HEK293 (cell line): Measurements from ENCODE around the gene XRN2.

Experiments used
- CTCF ChIA-PET: fragments of 350-600 bp; formaldehyde crosslinking; extraction: SDS; loops from one replicate; lab custom pipeline; 2021; ENCODE audit warnings: antibody characterized with exemption; lab: Yijun Ruan, JAX
- POLR2A ChIA-PET: fragments of 300-600 bp; formaldehyde crosslinking; extraction: SDS; loops from one replicate; lab custom pipeline; 2020; ENCODE audit warnings: antibody characterized with exemption, inconsistent platforms; lab: Yijun Ruan, JAX
- H3K27ac ChIP-seq: fragments of 200-500 bp; sonication (Bioruptor generic); 2 replicates; pipeline ENCODE4 v1.5.1; 2014; ENCODE audit warnings: low read depth, low read length, control low read depth, inconsistent platforms; ENCODE audit errors: extremely low read depth
- H3K36me3 ChIP-seq, 2 experiments: fragments of 200-500 bp in 1 of 2; sonication (Bioruptor generic) in 1 of 2; 1 replicate in 1 of 2; 2 replicates in 1 of 2; pipeline ENCODE4 v1.5.1; 2014 to 2017; ENCODE audit warnings: inconsistent platforms in 2 of 2, low read length in 2 of 2; ENCODE audit not compliant: control insufficient read depth in 2 of 2, insufficient read depth in 1 of 2
- H3K4me1 ChIP-seq: fragments of 200-500 bp; sonication (Bioruptor generic); 2 replicates; pipeline ENCODE4 v1.5.1; 2014; ENCODE audit warnings: mild to moderate bottlenecking, low read length, inconsistent platforms; ENCODE audit not compliant: control insufficient read depth, insufficient read depth
- H3K4me3 ChIP-seq: 2 replicates; pipeline ENCODE4 v1.5.1; 2011; ENCODE audit warnings: low read depth, mild to moderate bottlenecking, control low read depth, low read length, moderate library complexity
- H3K9me3 ChIP-seq: fragments of 200-500 bp; sonication (Bioruptor generic); 2 replicates; pipeline ENCODE4 v1.5.1; 2014; ENCODE audit warnings: low read depth, low read length, inconsistent platforms; ENCODE audit not compliant: control insufficient read depth, insufficient read depth
- BCL11A ChIP-seq: fragments of 450-650 bp; formaldehyde crosslinking; IDR thresholded peaks from 2 replicates; pipeline ENCODE4 v1.5.1; 2016; ENCODE audit warnings: low read depth, missing biosample characterization, missing genetic modification characterization
- BCL11B ChIP-seq: fragments of 450-650 bp; formaldehyde crosslinking; IDR thresholded peaks from 2 replicates; pipeline ENCODE4 v1.5.1; 2016; ENCODE audit warnings: low read depth, missing biosample characterization, missing genetic modification characterization
- EGR2 ChIP-seq: fragments of 450-650 bp; formaldehyde crosslinking; IDR thresholded peaks from 2 replicates; pipeline ENCODE4 v1.5.1; 2016; ENCODE audit warnings: low read depth, missing biosample characterization, missing genetic modification characterization
- HOXA7 ChIP-seq: sonication (generic); formaldehyde crosslinking; IDR thresholded peaks from 2 replicates; pipeline ENCODE4 v1.8.1; 2022; ENCODE audit warnings: missing genetic modification reagents, borderline replicate concordance
- RBAK ChIP-seq: fragments of 450-650 bp; formaldehyde crosslinking; IDR thresholded peaks from 2 replicates; pipeline ENCODE4 v1.5.1; 2016; ENCODE audit warnings: missing biosample characterization, missing genetic modification characterization
- SP3 ChIP-seq: fragments of 450-650 bp; formaldehyde crosslinking; IDR thresholded peaks from 2 replicates; pipeline ENCODE4 v1.5.1; 2016; ENCODE audit warnings: missing biosample characterization, missing genetic modification characterization
- TCF7L2 ChIP-seq: IDR thresholded peaks from 2 replicates; pipeline ENCODE4 v1.6.1; 2011; ENCODE audit warnings: low read depth, mild to moderate bottlenecking, inconsistent platforms, low read length, moderate library complexity, borderline replicate concordance
- ZBTB48 ChIP-seq: fragments of 450-650 bp; formaldehyde crosslinking; IDR thresholded peaks from 2 replicates; pipeline ENCODE4 v1.5.1; 2016; ENCODE audit warnings: missing biosample characterization, missing genetic modification characterization
- ZFHX2 ChIP-seq: fragments of 450-650 bp; formaldehyde crosslinking; conservative IDR thresholded peaks from 2 replicates; pipeline ENCODE4 v1.5.1; 2016; ENCODE audit warnings: missing biosample characterization, missing genetic modification characterization
- ZNF121 ChIP-seq: fragments of 450-650 bp; formaldehyde crosslinking; IDR thresholded peaks from 2 replicates; pipeline ENCODE4 v1.5.1; 2016; ENCODE audit warnings: missing biosample characterization, missing genetic modification characterization
- ZNF174 ChIP-seq: fragments of 450-650 bp; formaldehyde crosslinking; IDR thresholded peaks from 2 replicates; pipeline ENCODE4 v1.5.0; 2017; ENCODE audit warnings: missing biosample characterization, mild to moderate bottlenecking, missing genetic modification characterization
- ZNF19 ChIP-seq: fragments of 450-650 bp; formaldehyde crosslinking; IDR thresholded peaks from 2 replicates; pipeline ENCODE4; 2016; ENCODE audit warnings: missing biosample characterization, missing genetic modification characterization, low read depth
- ZNF24 ChIP-seq: fragments of 450-650 bp; formaldehyde crosslinking; IDR thresholded peaks from 2 replicates; pipeline ENCODE4 v1.5.1; 2016; ENCODE audit warnings: missing biosample characterization, missing genetic modification characterization
- ZNF248 ChIP-seq: fragments of 450-650 bp; formaldehyde crosslinking; IDR thresholded peaks from 2 replicates; pipeline ENCODE4 v1.5.1; 2017; ENCODE audit warnings: missing biosample characterization, missing genetic modification characterization
- ZNF423 ChIP-seq: fragments of 450-650 bp; formaldehyde crosslinking; IDR thresholded peaks from 2 replicates; pipeline ENCODE4 v1.5.1; 2016; ENCODE audit warnings: missing biosample characterization, missing genetic modification characterization
- ZNF513 ChIP-seq: fragments of 450-650 bp; IDR thresholded peaks from 2 replicates; pipeline ENCODE4 v1.5.1; 2018; ENCODE audit warnings: missing biosample characterization, missing genetic modification characterization
- ZNF530 ChIP-seq: fragments of 450-650 bp; formaldehyde crosslinking; IDR thresholded peaks from 2 replicates; pipeline ENCODE4 v1.5.1; 2016; ENCODE audit warnings: low read depth, missing biosample characterization, missing genetic modification characterization
- ZNF596 ChIP-seq: fragments of 450-650 bp; IDR thresholded peaks from 2 replicates; pipeline ENCODE4 v1.5.0; 2018; ENCODE audit warnings: missing biosample characterization, mild to moderate bottlenecking, missing genetic modification characterization, moderate library complexity
- ZNF747 ChIP-seq: fragments of 450-650 bp; formaldehyde crosslinking; IDR thresholded peaks from 2 replicates; pipeline ENCODE4 v1.5.1; 2016; ENCODE audit warnings: missing biosample characterization, missing genetic modification characterization
- ZNF777 ChIP-seq: fragments of 450-650 bp; formaldehyde crosslinking; IDR thresholded peaks from 2 replicates; pipeline ENCODE4 v1.5.1; 2017; ENCODE audit warnings: missing biosample characterization, missing genetic modification characterization, borderline replicate concordance
- ZNF792 ChIP-seq: fragments of 450-650 bp; formaldehyde crosslinking; IDR thresholded peaks from 2 replicates; pipeline ENCODE4 v1.5.1; 2016; ENCODE audit warnings: missing biosample characterization, missing genetic modification characterization
- ZSCAN5A ChIP-seq: fragments of 450-650 bp; formaldehyde crosslinking; IDR thresholded peaks from 2 replicates; pipeline ENCODE4 v1.5.1; 2016; ENCODE audit warnings: missing biosample characterization, missing genetic modification characterization
- ZXDB ChIP-seq: fragments of 450-650 bp; formaldehyde crosslinking; IDR thresholded peaks from 2 replicates; pipeline ENCODE4 v1.5.1; 2016; ENCODE audit warnings: missing biosample characterization, missing genetic modification characterization

The XRN2 gene

GRCh38 chr20:21279706-21280521 lies 23.2 kb upstream of the XRN2 start:
- no peak overlapping the region for H3K4me3 ChIP-seq
- H3K36me3 ChIP-seq, result no peaks in the 10 kb centered on the region
- no peaks in the 10 kb centered on the region for H3K9me3 ChIP-seq
- no peak overlapping the region for H3K27ac ChIP-seq
- TF ChIP-seq ZSCAN5A (tag by site-specific recombination), result no peak
- TF ChIP-seq ZNF596 (tag by site-specific recombination), result no peak
- no peak for TF ChIP-seq ZNF24
- no peak for TF ChIP-seq ZNF792 (tag by site-specific recombination)
- TF ChIP-seq ZNF530 (tag by site-specific recombination), result no peak
- no peaks in the 10 kb centered on the region for H3K4me1 ChIP-seq
- CTCF ChIA-PET, result interaction anchor here (0.6 kb wide), 1 partner anchor 166 kb away, joined by 3 read pairs; no protein-coding TSS in a partner anchor
- POLR2A ChIA-PET, result no interaction called here

DNA sequence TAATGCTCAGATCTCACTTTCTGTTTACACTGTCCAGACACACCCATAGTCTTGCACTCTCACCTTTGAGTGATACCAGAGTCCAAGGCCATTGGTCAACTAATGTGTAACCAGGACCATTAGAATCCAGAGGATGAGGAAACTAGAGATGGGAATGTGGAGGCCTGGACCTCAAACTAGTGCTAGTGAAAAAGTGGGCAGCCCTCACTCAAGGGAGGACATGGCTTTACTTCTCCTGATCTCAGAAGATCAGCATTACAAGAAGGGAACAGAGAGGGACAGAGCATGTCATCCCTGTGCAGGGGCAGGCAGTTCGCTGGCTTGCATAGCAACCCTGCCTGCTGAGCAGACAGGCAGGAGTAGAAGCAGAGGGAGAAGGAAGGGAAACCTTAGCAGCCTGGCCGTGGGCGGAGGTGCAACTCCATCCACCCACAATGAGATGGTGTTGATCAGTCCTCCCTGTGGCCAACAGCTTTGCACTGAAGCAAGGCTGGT lies 22.6 kb upstream of the XRN2 start:
- no peaks in the 10 kb centered on the region for H3K4me1 ChIP-seq
- H3K36me3 ChIP-seq, result no peaks in the 10 kb centered on the region
- TF ChIP-seq ZNF513 (tag by site-specific recombination) (no peak), ZFHX2 (tag by site-specific recombination) (peak; percentile 79), ZNF747 (no peak), BCL11B (tag by site-specific recombination) (no peak), ZNF423 (tag by site-specific recombination) (no peak), ZNF792 (tag by site-specific recombination) (no peak), BCL11A (no peak), EGR2 (tag by site-specific recombination) (peak; percentile 74), ZXDB (tag by site-specific recombination) (no peak), ZNF174 (tag by site-specific recombination) (no peak), ZNF19 (tag by site-specific recombination) (no peak), ZNF248 (tag by site-specific recombination) (no peak), ZBTB48 (tag by site-specific recombination) (no peak), ZNF121 (tag by site-specific recombination) (no peak)
- no peak overlapping the region for H3K27ac ChIP-seq
- no peak overlapping the region for H3K4me3 ChIP-seq
- H3K9me3 ChIP-seq, result no peaks in the 10 kb centered on the region
- CTCF ChIA-PET, result interaction anchor here (0.6 kb wide), 1 partner anchor 165 kb away, joined by 3 read pairs; no protein-coding TSS in a partner anchor
- POLR2A ChIA-PET, result no interaction called here

DNA sequence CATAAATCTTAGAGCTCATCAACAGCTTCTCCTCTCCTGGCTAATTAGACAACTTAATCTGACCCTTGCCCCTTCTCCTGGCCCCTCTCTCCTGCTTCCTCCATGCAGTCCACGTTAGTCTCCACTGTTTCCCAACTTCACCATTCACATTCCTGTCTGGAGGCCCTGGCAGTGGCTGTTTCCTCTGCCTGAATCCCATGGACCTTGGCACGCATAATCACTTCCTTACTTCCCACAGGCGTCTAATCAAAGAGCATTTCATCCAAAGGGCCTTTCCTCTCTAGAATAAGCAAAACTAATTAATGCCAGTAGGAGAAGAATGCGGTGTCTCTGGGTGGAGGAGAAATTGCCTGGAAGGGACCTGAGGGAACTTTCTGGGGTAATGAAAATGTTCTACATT lies 16.4 kb upstream of the XRN2 start:
- H3K4me1 ChIP-seq, result no peaks in the 10 kb centered on the region
- TF ChIP-seq ZNF777 (tag by site-specific recombination) (no peak), TCF7L2 (no peak), SP3 (tag by site-specific recombination) (no peak), RBAK (tag by site-specific recombination) (no peak), HOXA7 (CRISPR knock-in tag) (no peak), ZNF19 (tag by site-specific recombination) (no peak)
- TF ChIP-seq, all 188 proteins: peak for 0
- Histone ChIP-seq H3K9me3 (no peaks in the 10 kb centered on the region), H3K4me3 (no peak overlapping the region), H3K36me3 (no peaks in the 10 kb centered on the region), H3K27ac (no peak overlapping the region)
- POLR2A ChIA-PET, result no interaction called here
- CTCF ChIA-PET, result interaction anchor here (0.8 kb wide), 1 partner anchor 51 kb away, joined by 3 read pairs; no protein-coding TSS in a partner anchor
